Cardiac fibroblast (primary cell): ENCODE data around the gene DOCK3.
"Not testable (repeated sequence)": the region's sequence is repeated elsewhere in the genome, so short reads cannot be mapped to it uniquely, and the experiment has no call there.

Experiments
- DNase-seq, 2 donors: peaks; one replicate each; pipeline versions ENCODE4 v3.0.0 to v3.0.0-alpha.2; 2010; ENCODE audit warnings: low read depth in 2 of 2
- H3K4me3 ChIP-seq, 2 donors: replicated peaks in 1 of 2; 1 replicate in 1 of 2; 2 replicates in 1 of 2; pipeline ENCODE4 v1.5.1; 2011; ENCODE audit warnings: low read depth in 2 of 2, low read length in 2 of 2, mild to moderate bottlenecking in 2 of 2, moderate library complexity in 1 of 2
- CTCF ChIP-seq: IDR thresholded peaks from one replicate; pipeline ENCODE4 v1.5.1; 2011; ENCODE audit warnings: low read depth, mild to moderate bottlenecking, low read length, inconsistent platforms

Gene DOCK3

GRCh38 chr3:51360806-51361205, 686.1 kb downstream of the DOCK3 start:
- DNase-seq: no peak
- TF ChIP-seq CTCF: no peak
- no peak overlapping the region for H3K4me3 ChIP-seq

DNA sequence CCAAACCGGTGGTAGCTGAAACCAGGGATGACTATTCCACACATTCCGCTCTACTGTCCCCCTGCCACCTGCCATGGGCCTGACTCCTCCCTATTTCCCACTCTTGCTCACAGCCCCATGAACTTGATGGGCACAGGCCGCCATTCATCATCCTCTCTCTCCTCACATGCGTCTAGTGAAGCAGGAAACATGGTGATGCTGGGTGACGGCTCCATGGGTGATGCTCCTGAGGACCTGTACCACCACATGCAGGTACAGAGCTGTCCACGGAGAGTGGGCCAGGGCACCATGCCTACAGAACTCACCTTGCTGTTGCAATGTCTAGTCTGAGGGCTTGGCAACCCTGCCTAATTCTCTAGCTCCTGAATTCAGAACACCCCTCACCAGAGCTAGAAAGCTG, 687.0 kb downstream of the DOCK3 start:
- no peak overlapping the region for H3K4me3 ChIP-seq
- DNase-seq: no peak
- no peak for TF ChIP-seq CTCF

DNA sequence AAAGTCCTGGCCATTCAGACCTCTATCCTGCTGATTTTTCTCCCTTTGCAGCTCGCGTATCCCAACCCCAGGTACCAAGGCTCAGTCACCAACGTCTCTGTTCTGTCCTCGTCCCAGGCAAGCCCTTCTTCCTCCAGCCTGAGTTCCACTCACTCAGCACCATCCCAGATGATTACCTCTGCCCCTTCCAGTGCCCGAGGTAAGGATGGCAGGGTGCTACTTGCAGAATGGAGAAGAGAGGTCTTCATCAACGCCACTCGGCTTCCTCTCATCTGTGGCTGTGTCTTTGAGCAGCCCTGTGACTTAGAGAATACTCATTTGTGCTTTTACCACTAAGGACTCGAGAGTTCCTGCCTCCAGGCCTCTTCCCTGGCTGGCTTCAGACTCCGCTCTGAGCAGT, 687.7 kb downstream of the DOCK3 start:
- no peak for DNase-seq
- no peak overlapping the region for H3K4me3 ChIP-seq
- TF ChIP-seq CTCF: no peak

- not testable (repeated sequence) for H3K4me3 ChIP-seq, DNase-seq
Observed at GRCh38 chr3:51368276-51368675, 693.5 kb downstream of the DOCK3 start.

GRCh38 chr3:51371943-51372557, 697.3 kb downstream of the DOCK3 start:
- no peak overlapping the region for H3K4me3 ChIP-seq
- TF ChIP-seq CTCF: peak; percentile 74
- DNase-seq: peak; percentile 88

- no peak overlapping the region for H3K4me3 ChIP-seq
- TF ChIP-seq CTCF: no peak
- DNase-seq: no peak
Observed at GRCh38 chr3:51373658-51374421, 699.1 kb downstream of the DOCK3 start.

GRCh38 chr3:51374456-51374855, 699.7 kb downstream of the DOCK3 start:
- TF ChIP-seq CTCF: no peak
- H3K4me3 ChIP-seq: no peak overlapping the region
- no peak for DNase-seq
